GM12864 (cell line): ENCODE results near the gene ETNPPL.

Experiments
- DNase-seq: peaks from one replicate; pipeline ENCODE4 v3.0.0-alpha.2; 2011; ENCODE audit warnings: low read depth
- H3K4me3 ChIP-seq: 2 replicates; pipeline ENCODE4 v1.5.1; 2011; ENCODE audit warnings: mild to moderate bottlenecking, low read depth, low read length, control low read depth
- CTCF ChIP-seq: IDR thresholded peaks from 2 replicates; pipeline ENCODE4 v1.5.1; 2011; ENCODE audit warnings: low read depth, mild to moderate bottlenecking, moderate library complexity, low read length, control low read depth, inconsistent platforms; ENCODE audit errors: missing control alignments

ETNPPL gene

GRCh38 chr4:108779958-108780357, 17.1 kb upstream of the ETNPPL start:
- H3K4me3 ChIP-seq: no peak overlapping the region
- no peak for TF ChIP-seq CTCF
- no peak for DNase-seq

- TF ChIP-seq CTCF: no peak
- DNase-seq: no peak
Measured at GRCh38 chr4:108777388-108777787, 14.5 kb upstream of the ETNPPL start.

GRCh38 chr4:108775921-108776320, 13.1 kb upstream of the ETNPPL start:
- no peak for TF ChIP-seq CTCF
- H3K4me3 ChIP-seq: no peak overlapping the region
- no peak for DNase-seq

More at GRCh38 chr4:108777388-108777787, 14.5 kb upstream of the ETNPPL start:
- no peak overlapping the region for H3K4me3 ChIP-seq

GRCh38 chr4:108774809-108775530, 12.1 kb upstream of the ETNPPL start:
- no peak for TF ChIP-seq CTCF
- no peak for DNase-seq
- H3K4me3 ChIP-seq: no peak overlapping the region

- DNase-seq: no peak
- no peak for TF ChIP-seq CTCF
- H3K4me3 ChIP-seq: no peak overlapping the region
Measured at GRCh38 chr4:108772402-108772801, 9.5 kb upstream of the ETNPPL start.

GRCh38 chr4:108766058-108766457, 3.2 kb upstream of the ETNPPL start:
- no peak for TF ChIP-seq CTCF
- no peak for DNase-seq
- no peak overlapping the region for H3K4me3 ChIP-seq

- no peak for DNase-seq
- TF ChIP-seq CTCF: no peak
- H3K4me3 ChIP-seq: no peak overlapping the region
Measured at GRCh38 chr4:108763986-108764385, 1.1 kb upstream of the ETNPPL start.
